GM23338 (cell line): Measurements from ENCODE around the gene LIMCH1. TPM values are rescaled to one million over a fixed set of nuclear protein-coding genes. Genes with fewer than 3 reads are reported as not detected.

ENCODE experiments used
- ATAC-seq: fragments of 200-7000 bp; cut with Tn5 transposase; 3 replicates; pipeline ENCODE4 v1.9.1; 2020
- DNase-seq: peaks from one replicate; pipeline ENCODE4 v3.0.0-alpha.2; 2015; ENCODE audit warnings: low spot score
- H2AFZ ChIP-seq: fragments of 200-600 bp; sonication (generic); 2 replicates; pipeline ENCODE4 v1.8.0; 2016; ENCODE audit warnings: antibody characterized with exemption, mild to moderate bottlenecking, moderate library complexity
- H3F3A ChIP-seq: fragments of 200-600 bp; sonication (generic); replicated peaks from 2 replicates; pipeline ENCODE4 v1.8.0; 2017; ENCODE audit warnings: antibody characterized with exemption, mixed run types, low read depth
- H3K27ac ChIP-seq: fragments of 200-600 bp; sonication (generic); 2 replicates; pipeline ENCODE4 v1.6.1; 2016; ENCODE audit warnings: low read depth
- H3K27me3 ChIP-seq: fragments of 200-600 bp; sonication (generic); 2 replicates; pipeline ENCODE4 v1.8.0; 2016; ENCODE audit warnings: mild to moderate bottlenecking, mixed run types, moderate library complexity; ENCODE audit not compliant: insufficient read depth
- H3K36me3 ChIP-seq: fragments of 200-600 bp; sonication (generic); 2 replicates; pipeline ENCODE4 v1.8.0; 2016; ENCODE audit warnings: mild to moderate bottlenecking; ENCODE audit not compliant: insufficient read depth
- H3K4me1 ChIP-seq: fragments of 200-600 bp; sonication (generic); 2 replicates; pipeline ENCODE4 v1.8.0; 2016; ENCODE audit warnings: mild to moderate bottlenecking, moderate library complexity; ENCODE audit not compliant: insufficient read depth
- H3K4me2 ChIP-seq: fragments of 200-600 bp; sonication (generic); 2 replicates; pipeline ENCODE4 v1.7.1; 2017; ENCODE audit warnings: mixed run types
- H3K4me3 ChIP-seq: fragments of 200-600 bp; sonication (generic); 2 replicates; pipeline ENCODE4 v1.6.1; 2016; ENCODE audit warnings: mixed run types
- H3K79me2 ChIP-seq: fragments of 200-600 bp; sonication (generic); replicated peaks from 2 replicates; pipeline ENCODE4 v1.8.0; 2017; ENCODE audit warnings: mild to moderate bottlenecking; ENCODE audit not compliant: insufficient read depth
- H3K9me2 ChIP-seq: fragments of 200-600 bp; sonication (generic); 2 replicates; pipeline ENCODE4 v1.8.0; 2017; ENCODE audit not compliant: insufficient read depth
- H4K20me1 ChIP-seq: fragments of 200-600 bp; sonication (generic); replicated peaks from 2 replicates; pipeline ENCODE4 v1.8.0; 2017; ENCODE audit warnings: mild to moderate bottlenecking; ENCODE audit not compliant: insufficient read depth
- H3K27ac Mint-ChIP-seq: 2 replicates; pipeline ENCODE4 v1.8.0; 2020; ENCODE audit warnings: inconsistent platforms, mild to moderate bottlenecking, moderate library complexity, mixed read lengths
- H3K27me3 Mint-ChIP-seq: 3 replicates; pipeline ENCODE4 v1.8.0; 2022; ENCODE audit warnings: low read depth, mild to moderate bottlenecking, moderate library complexity, mixed read lengths, inconsistent platforms; ENCODE audit not compliant: insufficient read depth, poor library complexity
- H3K36me3 Mint-ChIP-seq: 3 replicates; pipeline ENCODE4 v1.8.0; 2021; ENCODE audit warnings: low read depth, mild to moderate bottlenecking, inconsistent platforms, moderate library complexity, mixed read lengths
- H3K4me1 Mint-ChIP-seq: 3 replicates; pipeline ENCODE4 v1.8.0; 2020; ENCODE audit warnings: mild to moderate bottlenecking, inconsistent platforms, mixed read lengths
- H3K4me3 Mint-ChIP-seq: 3 replicates; pipeline ENCODE4 v1.8.0; 2021; ENCODE audit warnings: moderate library complexity, mild to moderate bottlenecking, inconsistent platforms, mixed read lengths
- H3K9me3 Mint-ChIP-seq: 3 replicates; pipeline ENCODE4 v1.8.0; 2020; ENCODE audit warnings: moderate library complexity, mild to moderate bottlenecking, inconsistent platforms, mixed read lengths
- CREB1 ChIP-seq: fragments of 250-450 bp; sonication (Bioruptor Pico); IDR thresholded peaks from 2 replicates; pipeline ENCODE4 v1.5.0; 2020; ENCODE audit warnings: low read depth, mild to moderate bottlenecking, moderate library complexity
- CTCF ChIP-seq, 2 experiments: fragments of 200-600 bp in 1 of 2; sonication (generic) in 1 of 2; conservative IDR thresholded peaks; 2 replicates each; pipeline versions ENCODE4 v1.5.1 to v1.6.1; 2016 to 2017; ENCODE audit warnings: antibody characterized with exemption in 2 of 2, low read depth in 2 of 2, mild to moderate bottlenecking in 2 of 2, moderate library complexity in 1 of 2
- ETS1 ChIP-seq: IDR thresholded peaks from 2 replicates; pipeline ENCODE4 v1.6.1; 2016; ENCODE audit warnings: antibody characterized with exemption
- EZH2 ChIP-seq: fragments of 200-600 bp; sonication (generic); IDR thresholded peaks from one replicate; pipeline ENCODE4 v1.8.0; 2017; ENCODE audit warnings: antibody characterized with exemption, mild to moderate bottlenecking, low read depth; ENCODE audit not compliant: unreplicated experiment
- EZH2phosphoT487 ChIP-seq: fragments of 200-600 bp; sonication (generic); IDR thresholded peaks from one replicate; pipeline ENCODE4 v1.8.1; 2018; ENCODE audit warnings: antibody characterized with exemption; ENCODE audit not compliant: unreplicated experiment
- JUNB ChIP-seq: IDR thresholded peaks from one replicate; pipeline ENCODE4 v1.6.1; 2016; ENCODE audit warnings: antibody characterized with exemption; ENCODE audit not compliant: unreplicated experiment
- NANOG ChIP-seq: IDR thresholded peaks from 2 replicates; pipeline ENCODE4 v1.6.1; 2016; ENCODE audit warnings: antibody characterized with exemption, borderline replicate concordance
- POLR2AphosphoS5 ChIP-seq: IDR thresholded peaks from 2 replicates; pipeline ENCODE4 v1.6.1; 2016; ENCODE audit warnings: antibody characterized with exemption, low read depth
- REST ChIP-seq: IDR thresholded peaks from one replicate; pipeline ENCODE4 v1.6.1; 2018; ENCODE audit warnings: antibody characterized with exemption; ENCODE audit not compliant: unreplicated experiment
- STAT1 ChIP-seq: IDR thresholded peaks from one replicate; pipeline ENCODE4 v1.6.1; 2016; ENCODE audit warnings: antibody characterized with exemption; ENCODE audit not compliant: unreplicated experiment
- ZNF114 ChIP-seq: fragments of 250-450 bp; sonication (Bioruptor Pico); IDR thresholded peaks from 2 replicates; pipeline ENCODE4 v1.5.0; 2020; ENCODE audit warnings: mild to moderate bottlenecking, moderate library complexity
- ZNF331 ChIP-seq: fragments of 250-450 bp; sonication (Bioruptor Pico); IDR thresholded peaks from 2 replicates; pipeline ENCODE4 v1.5.0; 2020; ENCODE audit warnings: low read depth, mild to moderate bottlenecking, moderate library complexity
- ZNF462 ChIP-seq: fragments of 250-450 bp; sonication (Bioruptor Pico); IDR thresholded peaks from 2 replicates; pipeline ENCODE4 v1.5.0; 2020; ENCODE audit warnings: mild to moderate bottlenecking, moderate library complexity
- polyA plus RNA-seq: library from polyadenylated mRNA; unstranded; fragments of >200 nt; fragmentation: Nextera tagmentation; extraction: Ambion mirVana; gene quantifications from 2 replicates; pipeline ENCODE4 v1.2.1, GENCODE V29; 2016
- total RNA-seq: library from RNA; depleted of rRNA; stranded (reverse); fragments of >200 nt; shearing (Covaris generic); gene quantifications from 2 replicates; pipeline ENCODE4 v1.2.3, GENCODE V29; 2014

The LIMCH1 gene
- total and polyA plus RNA-seq, 2 experiments from 2014 or later: 1.5 TPM

GRCh38 chr4:41709844-41710481 lies 172.0 kb downstream of the LIMCH1 start:
- Mint-ChIP-seq H3K27ac (no peak overlapping the region), H3K9me3 (no peaks in the 10 kb centered on the region), H3K4me1 (no peaks in the 10 kb centered on the region), H3K36me3 (no peaks in the 10 kb centered on the region), H3K27me3 (peaks cover 2% of the 10 kb centered on the region), H3K4me3 (no peak overlapping the region)
- no peak for ATAC-seq
- H3K27ac ChIP-seq: no peak overlapping the region
- no peaks in the 10 kb centered on the region for H3K4me1 ChIP-seq
- H3K36me3 ChIP-seq: no peaks in the 10 kb centered on the region
- no peak overlapping the region for H3K4me3 ChIP-seq
- H3K4me2 ChIP-seq: no peak overlapping the region
- no peak for TF ChIP-seq EZH2
- no peak for TF ChIP-seq CTCF (conservative IDR thresholded peaks at IDR 0.05; ENCODE audit: low read depth in 2 of 2)
- no peak for TF ChIP-seq EZH2phosphoT487
- TF ChIP-seq ETS1: no peak
- no peak for TF ChIP-seq ZNF331 (CRISPR knock-in tag)
- TF ChIP-seq JUNB: no peak
- TF ChIP-seq NANOG: no peak
- no peak for TF ChIP-seq ZNF462 (CRISPR knock-in tag)
- no peak for TF ChIP-seq POLR2AphosphoS5
- no peak for TF ChIP-seq CREB1 (CRISPR knock-in tag)
- TF ChIP-seq REST: no peak
- no peak for TF ChIP-seq ZNF114
- TF ChIP-seq STAT1: no peak
- no peaks in the 10 kb centered on the region for H3F3A ChIP-seq
- no peaks in the 10 kb centered on the region for H3K27me3 ChIP-seq
- H2AFZ ChIP-seq: no peak overlapping the region
- no peaks in the 10 kb centered on the region for H3K79me2 ChIP-seq
- H4K20me1 ChIP-seq: no peaks in the 10 kb centered on the region; the same call in 1 of the 2 replicates
- no peaks in the 10 kb centered on the region for H3K9me2 ChIP-seq
- DNase-seq: no peak
